Kidney epithelial cell (primary cell): ENCODE measurements around the gene CASTOR2. TPM values are rescaled to one million over a fixed set of nuclear protein-coding genes. Genes with fewer than 3 reads are reported as not detected.

ENCODE experiments used
- DNase-seq: peaks from one replicate; pipeline ENCODE4 v3.0.0-alpha.2; 2010; ENCODE audit warnings: low read depth
- H3K27me3 ChIP-seq: 2 replicates; pipeline ENCODE4 v1.6.0; 2011; ENCODE audit warnings: low read length; ENCODE audit not compliant: control insufficient read depth, insufficient read depth
- H3K36me3 ChIP-seq: 2 replicates; pipeline ENCODE4 v1.5.1; 2011; ENCODE audit warnings: low read length; ENCODE audit not compliant: control insufficient read depth, insufficient read depth
- H3K4me3 ChIP-seq: 2 replicates; pipeline ENCODE4 v1.5.1; 2011; ENCODE audit warnings: low read depth, mild to moderate bottlenecking, control low read depth, low read length
- CTCF ChIP-seq: IDR thresholded peaks from 2 replicates; pipeline ENCODE4 v1.5.1; 2011; ENCODE audit warnings: mild to moderate bottlenecking, moderate library complexity, low read length, control low read depth, inconsistent platforms; ENCODE audit not compliant: insufficient read depth, poor library complexity, severe bottlenecking
- total RNA-seq: library from RNA; depleted of rRNA; stranded (reverse); fragments of >200 nt; gene quantifications from 2 replicates; pipeline ENCODE4 v1.2.3, GENCODE V29; 2015

CASTOR2 gene
- total RNA-seq, 1 donor from 2014 or later, result 9.5 TPM

GRCh38 chr7:75033064-75033463 lies 68.6 kb downstream of the CASTOR2 start:
- no peak for DNase-seq

GRCh38 chr7:75033826-75034225 lies 69.3 kb downstream of the CASTOR2 start:
- Histone ChIP-seq H3K36me3 (no peaks in the 10 kb centered on the region), H3K27me3 (no peaks in the 10 kb centered on the region), H3K4me3 (no peak overlapping the region)
- no peak for TF ChIP-seq CTCF
- DNase-seq, result no peak

More at GRCh38 chr7:75033064-75033463, 68.6 kb downstream of the CASTOR2 start:
- Histone ChIP-seq H3K27me3 (no peaks in the 10 kb centered on the region), H3K4me3 (no peak overlapping the region), H3K36me3 (no peaks in the 10 kb centered on the region)
- peak; percentile 33 for TF ChIP-seq CTCF

- DNase-seq, result no peak
- no peak for TF ChIP-seq CTCF
- H3K27me3 ChIP-seq, result no peaks in the 10 kb centered on the region
These were observed 74.0 kb downstream of the CASTOR2 start for GRCh38 chr7:75038508-75038907.

GRCh38 chr7:75039166-75039565 lies 74.7 kb downstream of the CASTOR2 start:
- no peaks in the 10 kb centered on the region for H3K27me3 ChIP-seq
- DNase-seq, result no peak
- peaks cover 1% of the 10 kb centered on the region for H3K36me3 ChIP-seq
- TF ChIP-seq CTCF, result no peak
- H3K4me3 ChIP-seq, result no peak overlapping the region

More at GRCh38 chr7:75038508-75038907, 74.0 kb downstream of the CASTOR2 start:
- Histone ChIP-seq H3K36me3 (peaks cover 1% of the 10 kb centered on the region), H3K4me3 (no peak overlapping the region)

GRCh38 chr7:75039709-75040108 lies 75.2 kb downstream of the CASTOR2 start:
- Histone ChIP-seq H3K27me3 (no peaks in the 10 kb centered on the region), H3K36me3 (peaks cover 1% of the 10 kb centered on the region), H3K4me3 (no peak overlapping the region)
- no peak for DNase-seq
- no peak for TF ChIP-seq CTCF

- Histone ChIP-seq H3K27me3 (no peaks in the 10 kb centered on the region), H3K4me3 (no peak overlapping the region), H3K36me3 (peaks cover 1% of the 10 kb centered on the region)
- no peak for TF ChIP-seq CTCF
- no peak for DNase-seq
These were observed 76.0 kb downstream of the CASTOR2 start for GRCh38 chr7:75040512-75040911.
